ENCODE measurements around the gene LRIG3. TPM values are rescaled to one million over a fixed set of nuclear protein-coding genes. Genes with fewer than 3 reads are reported as not detected.

The LRIG3 gene
- total RNA-seq, 1 donor, result 85.0 TPM

DNA sequence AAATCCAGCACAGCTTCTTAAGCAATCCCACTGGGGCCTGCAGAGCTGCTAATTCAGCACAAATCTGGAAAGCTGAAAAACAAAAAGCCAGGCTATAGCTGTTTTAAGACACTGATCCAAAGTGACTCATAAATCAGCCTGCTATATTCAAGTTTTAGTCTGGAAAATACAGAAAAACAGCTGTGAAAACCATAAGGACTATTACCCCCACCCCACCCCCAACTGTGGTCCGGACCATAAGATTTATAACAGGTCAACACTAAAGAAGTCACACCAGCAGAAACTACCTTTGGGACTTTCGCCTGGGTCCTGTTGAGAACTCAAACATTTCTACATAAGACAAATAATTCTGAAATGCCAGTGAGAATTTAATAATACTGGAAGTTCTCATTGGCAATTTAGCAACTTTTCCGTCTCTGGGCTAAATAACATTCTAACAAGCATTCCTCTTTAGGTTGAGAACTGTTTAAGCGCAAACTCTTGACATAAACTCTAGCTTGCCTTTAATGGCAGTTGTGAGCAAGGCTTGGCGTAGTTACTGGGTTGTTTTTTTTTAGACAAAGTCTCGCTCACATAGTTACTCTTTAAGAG lies 3.3 kb downstream of the LRIG3 start:
- Histone ChIP-seq H4K20me1 (ENCODE audit: insufficient read depth, low read length) (no peaks in the 10 kb centered on the region), H3K4me3 (ENCODE audit: insufficient read depth, low read length) (peak overlapping the region; percentile 90), H3K4me1 (ENCODE audit: insufficient read depth, low read length) (peaks cover 41% of the 10 kb centered on the region), H3K27me3 (ENCODE audit: insufficient read depth, low read length) (no peaks in the 10 kb centered on the region), H3K36me3 (ENCODE audit: insufficient read depth, low read length) (peaks cover 13% of the 10 kb centered on the region), H3K9me3 (ENCODE audit: low read depth, low read length) (no peaks in the 10 kb centered on the region), H3K4me2 (ENCODE audit: insufficient read depth, low read length) (peak overlapping the region; percentile 85), H3K79me2 (ENCODE audit: insufficient read depth, low read length) (peaks cover 72% of the 10 kb centered on the region), H2AFZ (ENCODE audit: low read length) (peak overlapping the region; percentile 21), H3K27ac (ENCODE audit: low read depth, low read length) (peak overlapping the region; percentile 84)
- TF ChIP-seq, protein P1, sequence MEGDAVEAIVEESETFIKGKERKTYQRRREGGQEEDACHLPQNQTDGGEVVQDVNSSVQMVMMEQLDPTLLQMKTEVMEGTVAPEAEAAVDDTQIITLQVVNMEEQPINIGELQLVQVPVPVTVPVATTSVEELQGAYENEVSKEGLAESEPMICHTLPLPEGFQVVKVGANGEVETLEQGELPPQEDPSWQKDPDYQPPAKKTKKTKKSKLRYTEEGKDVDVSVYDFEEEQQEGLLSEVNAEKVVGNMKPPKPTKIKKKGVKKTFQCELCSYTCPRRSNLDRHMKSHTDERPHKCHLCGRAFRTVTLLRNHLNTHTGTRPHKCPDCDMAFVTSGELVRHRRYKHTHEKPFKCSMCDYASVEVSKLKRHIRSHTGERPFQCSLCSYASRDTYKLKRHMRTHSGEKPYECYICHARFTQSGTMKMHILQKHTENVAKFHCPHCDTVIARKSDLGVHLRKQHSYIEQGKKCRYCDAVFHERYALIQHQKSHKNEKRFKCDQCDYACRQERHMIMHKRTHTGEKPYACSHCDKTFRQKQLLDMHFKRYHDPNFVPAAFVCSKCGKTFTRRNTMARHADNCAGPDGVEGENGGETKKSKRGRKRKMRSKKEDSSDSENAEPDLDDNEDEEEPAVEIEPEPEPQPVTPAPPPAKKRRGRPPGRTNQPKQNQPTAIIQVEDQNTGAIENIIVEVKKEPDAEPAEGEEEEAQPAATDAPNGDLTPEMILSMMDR (IDR thresholded peaks at IDR 0.05; ENCODE audit: extremely low read depth, low read depth, low read length), result no peak
- DNase-seq (ENCODE audit: insufficient read length, low spot score, missing footprints), result peak; percentile 72

DNA sequence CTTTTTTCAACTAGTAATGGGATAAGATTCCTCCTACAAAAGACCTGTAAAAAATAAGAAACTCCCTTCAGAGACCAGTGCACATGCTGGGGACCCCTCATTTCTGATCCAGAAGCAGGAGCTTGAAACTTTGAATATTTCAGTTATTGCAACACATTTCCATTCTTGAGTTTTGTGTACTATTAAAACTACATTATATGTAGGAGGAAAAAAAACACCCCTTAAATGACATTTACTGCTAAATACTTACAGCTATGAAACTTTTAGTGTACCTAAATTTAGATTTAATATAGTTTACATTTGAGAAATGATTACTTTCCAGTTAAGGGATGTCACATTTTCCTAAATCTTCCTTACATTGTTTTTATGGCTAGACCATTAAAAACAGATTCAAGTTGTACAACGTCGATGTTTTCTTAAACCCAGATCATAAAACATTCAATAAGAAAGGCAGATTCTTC lies 4.1 kb downstream of the LRIG3 start:
- no peak for DNase-seq (ENCODE audit: insufficient read length, low spot score, missing footprints)
- Histone ChIP-seq H2AFZ (ENCODE audit: low read length) (no peak overlapping the region), H3K27me3 (ENCODE audit: insufficient read depth, low read length) (no peaks in the 10 kb centered on the region), H3K79me2 (ENCODE audit: insufficient read depth, low read length) (peaks cover 76% of the 10 kb centered on the region), H3K4me3 (ENCODE audit: insufficient read depth, low read length) (peak overlapping the region; percentile 90), H3K9me3 (ENCODE audit: low read depth, low read length) (no peaks in the 10 kb centered on the region), H3K4me2 (ENCODE audit: insufficient read depth, low read length) (peak overlapping the region; percentile 85), H3K27ac (ENCODE audit: low read depth, low read length) (peak overlapping the region; percentile 84), H4K20me1 (ENCODE audit: insufficient read depth, low read length) (no peaks in the 10 kb centered on the region), H3K36me3 (ENCODE audit: insufficient read depth, low read length) (peaks cover 14% of the 10 kb centered on the region), H3K4me1 (ENCODE audit: insufficient read depth, low read length) (peaks cover 40% of the 10 kb centered on the region)
- TF ChIP-seq, protein P1 (IDR thresholded peaks at IDR 0.05; ENCODE audit: extremely low read depth, low read depth, low read length), result no peak

DNA sequence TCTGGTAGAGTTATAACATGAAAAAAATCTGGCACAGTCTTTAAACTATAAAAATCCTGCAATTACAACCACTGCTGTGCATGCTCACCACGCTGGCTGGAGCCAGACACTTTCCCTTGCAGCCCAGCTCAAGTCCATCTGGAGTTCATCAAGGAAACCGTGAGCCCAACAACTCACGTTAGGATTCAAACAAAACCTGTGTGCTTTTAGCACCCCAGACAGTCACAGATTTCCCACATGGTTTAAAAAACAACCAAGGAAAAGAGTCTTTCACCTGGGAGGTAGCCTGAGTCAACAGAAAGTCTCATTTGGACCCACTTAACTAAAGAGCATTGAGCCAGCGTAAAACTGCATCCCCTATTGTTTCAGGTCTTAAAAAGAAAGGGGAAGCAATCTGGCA lies 4.7 kb downstream of the LRIG3 start:
- Histone ChIP-seq H3K4me2 (ENCODE audit: insufficient read depth, low read length) (peak overlapping the region; percentile 85), H3K9me3 (ENCODE audit: low read depth, low read length) (no peaks in the 10 kb centered on the region), H4K20me1 (ENCODE audit: insufficient read depth, low read length) (no peaks in the 10 kb centered on the region), H2AFZ (ENCODE audit: low read length) (peak overlapping the region; percentile 56), H3K27ac (ENCODE audit: low read depth, low read length) (peak overlapping the region; percentile 84), H3K4me1 (ENCODE audit: insufficient read depth, low read length) (peaks cover 35% of the 10 kb centered on the region), H3K36me3 (ENCODE audit: insufficient read depth, low read length) (peaks cover 19% of the 10 kb centered on the region), H3K27me3 (ENCODE audit: insufficient read depth, low read length) (no peaks in the 10 kb centered on the region), H3K79me2 (ENCODE audit: insufficient read depth, low read length) (peaks cover 80% of the 10 kb centered on the region), H3K4me3 (ENCODE audit: insufficient read depth, low read length) (peak overlapping the region; percentile 90)
- DNase-seq (ENCODE audit: insufficient read length, low spot score, missing footprints), result peak; percentile 71
- TF ChIP-seq, protein P1 (IDR thresholded peaks at IDR 0.05; ENCODE audit: extremely low read depth, low read depth, low read length), result no peak

DNA sequence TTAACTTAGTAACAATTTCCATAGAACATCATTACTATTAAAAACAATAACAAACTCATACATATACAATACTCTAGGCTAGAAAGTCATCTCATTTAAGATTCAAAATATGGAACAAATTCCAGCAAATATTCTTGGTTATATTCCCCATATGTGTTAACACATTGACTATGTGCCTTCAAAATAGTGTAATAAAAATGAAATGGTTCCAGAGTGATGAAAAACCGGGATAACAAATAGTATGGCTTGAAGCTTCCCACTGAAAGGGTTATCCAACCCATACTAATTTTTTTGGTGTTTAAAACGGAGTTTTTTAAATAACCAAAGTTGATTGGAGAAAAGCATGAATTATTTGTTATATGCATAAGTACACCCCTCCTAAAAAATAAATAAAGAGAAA lies 5.3 kb downstream of the LRIG3 start:
- no peaks in the 10 kb centered on the region for H3K9me3 ChIP-seq (ENCODE audit: low read depth, low read length)
- H3K27ac ChIP-seq (ENCODE audit: low read depth, low read length), result peak overlapping the region; percentile 84
- H3K4me1 ChIP-seq (ENCODE audit: insufficient read depth, low read length), result peaks cover 33% of the 10 kb centered on the region
- H3K27me3 ChIP-seq (ENCODE audit: insufficient read depth, low read length), result no peaks in the 10 kb centered on the region
- H3K4me2 ChIP-seq (ENCODE audit: insufficient read depth, low read length), result peak overlapping the region; percentile 85
- peaks cover 81% of the 10 kb centered on the region for H3K79me2 ChIP-seq (ENCODE audit: insufficient read depth, low read length)
- H2AFZ ChIP-seq (ENCODE audit: low read length), result no peak overlapping the region
- H3K36me3 ChIP-seq (ENCODE audit: insufficient read depth, low read length), result peaks cover 21% of the 10 kb centered on the region
- DNase-seq (ENCODE audit: insufficient read length, low spot score, missing footprints), result no peak
- no peaks in the 10 kb centered on the region for H4K20me1 ChIP-seq (ENCODE audit: insufficient read depth, low read length)
- TF ChIP-seq, protein P1 (IDR thresholded peaks at IDR 0.05; ENCODE audit: extremely low read depth, low read depth, low read length), result no peak
- H3K4me3 ChIP-seq (ENCODE audit: insufficient read depth, low read length), result peak overlapping the region; percentile 90
